Smooth muscle cell of the umbilical artery (primary cell): ENCODE data around the gene DCDC2C. TPM values are rescaled to one million over a fixed set of nuclear protein-coding genes. Genes with fewer than 3 reads are reported as not detected.

Experiments used
- total RNA-seq: library from RNA; depleted of rRNA; stranded (reverse); fragments of >200 nt; gene quantifications from 2 replicates; pipeline ENCODE4 v1.2.3, GENCODE V29; 2014

DCDC2C gene
- not detected in 2 replicates for total RNA-seq

GRCh38 chr2:3703236-3703756 is at the start of gene DCDC2C:
Gene DCDC2C, plus strand, starts transcription at chr2:3703575. Its CDS starts 177 bp downstream, at chr2:3703752.

GRCh38 chr2:3657881-3658280 is 45.5 kb upstream of the DCDC2C start, which contains the start of gene ALLC:
Gene ALLC, plus strand, starts transcription at chr2:3658200. Its CDS starts 12,958 bp downstream, at chr2:3671158.

Other genes starting within 250 kb of the DCDC2C start
- 39.0 and 42.2 TPM in 2 replicates for gene ADI1, start 184.0 kb upstream of the DCDC2C start, total RNA-seq
- 42.0 and 47.5 TPM in 2 replicates for gene RNASEH1, start 145.2 kb upstream of the DCDC2C start, total RNA-seq
- 731 and 1,566 TPM in 2 replicates for gene RPS7, start 128.3 kb upstream of the DCDC2C start, total RNA-seq
- 0.18 and 2.4 TPM in 2 replicates for gene COLEC11, start 108.5 kb upstream of the DCDC2C start, total RNA-seq
- gene ALLC, start 45.4 kb upstream of the DCDC2C start, total RNA-seq: not detected in 2 replicates